ENCODE data around the gene PDXK. TPM values are rescaled to one million over a fixed set of nuclear protein-coding genes. Genes with fewer than 3 reads are reported as not detected.

PDXK gene
- polyA plus RNA-seq, 1 of the 3 experiments (the other 2 are of a cell fraction) = 85.7 TPM

DNA sequence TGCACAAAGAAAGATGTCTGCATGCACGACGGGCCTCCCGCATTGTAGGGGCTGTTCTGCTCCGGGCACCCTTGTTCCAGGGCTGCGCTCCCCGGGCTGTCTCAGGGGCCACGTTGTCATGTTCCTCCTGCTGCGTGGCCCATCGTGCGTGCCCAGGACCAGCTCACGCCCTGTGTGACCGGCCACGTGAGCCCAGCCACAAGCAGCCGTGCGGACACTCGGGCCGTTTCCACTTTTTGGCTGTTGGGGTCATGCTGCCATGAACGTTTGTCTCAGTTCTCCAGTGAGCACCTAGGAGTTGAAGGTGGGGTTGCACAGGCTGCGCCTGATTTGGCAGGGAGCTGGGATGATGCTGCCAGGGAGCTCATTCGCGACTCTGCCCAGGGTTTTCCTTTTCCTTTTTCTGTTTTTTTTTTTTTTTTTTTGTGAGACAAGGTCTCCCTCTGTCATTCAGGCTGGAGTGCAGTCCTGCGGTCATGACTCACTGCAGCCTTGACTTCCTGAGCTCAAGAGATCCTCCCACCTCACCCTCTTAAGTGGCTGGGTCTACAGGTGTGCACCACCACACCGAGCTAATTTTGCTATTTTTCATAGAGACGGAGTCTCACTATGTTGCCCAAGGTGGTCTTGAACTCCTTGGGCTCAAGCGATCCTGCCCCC, 17.4 kb downstream of the PDXK start:
- Histone ChIP-seq H4K20me1 (ENCODE audit: insufficient read depth) (peaks cover 18% of the 10 kb centered on the region; the same call in 1 of the 2 replicates), H3K79me2 (ENCODE audit: insufficient read depth) (peaks cover 39% of the 10 kb centered on the region), H3K4me3 (ENCODE audit: low read depth in 2 of 2, low read length in 1 of 2) (no peak overlapping the region), H3K36me3 (replicated peaks in 1 of 2; ENCODE audit: control insufficient read depth in 1 of 2, insufficient read depth in 2 of 2, low read length in 1 of 2) (peaks cover 8 to 9% of the 10 kb centered on the region in 2 experiments), H3K27me3 (ENCODE audit: insufficient read depth) (no peaks in the 10 kb centered on the region), H3F3A (replicated peaks; ENCODE audit: insufficient read depth) (peaks cover 9% of the 10 kb centered on the region), H3K9ac (no peak overlapping the region), H3K9me2 (no peaks in the 10 kb centered on the region), H3K9me3 (no peaks in the 10 kb centered on the region), H2AFZ (ENCODE audit: low read depth) (no peak overlapping the region), H3K27ac (ENCODE audit: low read depth in 2 of 2, low read length in 1 of 2) (no peak overlapping the region), H3K4me1 (ENCODE audit: control insufficient read depth in 1 of 2, insufficient read depth in 2 of 2, low read depth in 1 of 2, low read length in 1 of 2) (peaks cover under 1 to 11% of the 10 kb centered on the region in 2 experiments; a peak in 2 of 4 replicates), H3K4me2 (no peak overlapping the region)
- TF ChIP-seq, protein P1, sequence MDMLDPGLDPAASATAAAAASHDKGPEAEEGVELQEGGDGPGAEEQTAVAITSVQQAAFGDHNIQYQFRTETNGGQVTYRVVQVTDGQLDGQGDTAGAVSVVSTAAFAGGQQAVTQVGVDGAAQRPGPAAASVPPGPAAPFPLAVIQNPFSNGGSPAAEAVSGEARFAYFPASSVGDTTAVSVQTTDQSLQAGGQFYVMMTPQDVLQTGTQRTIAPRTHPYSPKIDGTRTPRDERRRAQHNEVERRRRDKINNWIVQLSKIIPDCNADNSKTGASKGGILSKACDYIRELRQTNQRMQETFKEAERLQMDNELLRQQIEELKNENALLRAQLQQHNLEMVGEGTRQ (IDR thresholded peaks at IDR 0.05; ENCODE audit: borderline replicate concordance, low read depth, low read length) = no peak
- TF ChIP-seq GATA2 (CRISPR knock-in tag; IDR thresholded peaks at IDR 0.05) = no peak
- TF ChIP-seq TEAD4 (IDR thresholded peaks at IDR 0.05; ENCODE audit: borderline replicate concordance, insufficient read depth) = no peak
- TF ChIP-seq, protein P2, sequence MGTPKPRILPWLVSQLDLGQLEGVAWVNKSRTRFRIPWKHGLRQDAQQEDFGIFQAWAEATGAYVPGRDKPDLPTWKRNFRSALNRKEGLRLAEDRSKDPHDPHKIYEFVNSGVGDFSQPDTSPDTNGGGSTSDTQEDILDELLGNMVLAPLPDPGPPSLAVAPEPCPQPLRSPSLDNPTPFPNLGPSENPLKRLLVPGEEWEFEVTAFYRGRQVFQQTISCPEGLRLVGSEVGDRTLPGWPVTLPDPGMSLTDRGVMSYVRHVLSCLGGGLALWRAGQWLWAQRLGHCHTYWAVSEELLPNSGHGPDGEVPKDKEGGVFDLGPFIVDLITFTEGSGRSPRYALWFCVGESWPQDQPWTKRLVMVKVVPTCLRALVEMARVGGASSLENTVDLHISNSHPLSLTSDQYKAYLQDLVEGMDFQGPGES (IDR thresholded peaks at IDR 0.05; ENCODE audit: low read depth, low read length) = no peak
- no peak for TF ChIP-seq EP300 (IDR thresholded peaks at IDR 0.05; ENCODE audit: borderline replicate concordance in 1 of 2, low read depth in 1 of 2, low read length in 1 of 2)
- no peak for TF ChIP-seq NFIC (IDR thresholded peaks at IDR 0.05; ENCODE audit: borderline replicate concordance)
- TF ChIP-seq SMC3 (IDR thresholded peaks at IDR 0.05; ENCODE audit: low read depth, low read length) = no peak
- TF ChIP-seq CHD2 (IDR thresholded peaks at IDR 0.05; ENCODE audit: low read length, partially characterized antibody) = no peak
- TF ChIP-seq SIN3A (IDR thresholded peaks at IDR 0.05; ENCODE audit: borderline replicate concordance, low read depth, low read length) = no peak
- TF ChIP-seq, protein P3, sequence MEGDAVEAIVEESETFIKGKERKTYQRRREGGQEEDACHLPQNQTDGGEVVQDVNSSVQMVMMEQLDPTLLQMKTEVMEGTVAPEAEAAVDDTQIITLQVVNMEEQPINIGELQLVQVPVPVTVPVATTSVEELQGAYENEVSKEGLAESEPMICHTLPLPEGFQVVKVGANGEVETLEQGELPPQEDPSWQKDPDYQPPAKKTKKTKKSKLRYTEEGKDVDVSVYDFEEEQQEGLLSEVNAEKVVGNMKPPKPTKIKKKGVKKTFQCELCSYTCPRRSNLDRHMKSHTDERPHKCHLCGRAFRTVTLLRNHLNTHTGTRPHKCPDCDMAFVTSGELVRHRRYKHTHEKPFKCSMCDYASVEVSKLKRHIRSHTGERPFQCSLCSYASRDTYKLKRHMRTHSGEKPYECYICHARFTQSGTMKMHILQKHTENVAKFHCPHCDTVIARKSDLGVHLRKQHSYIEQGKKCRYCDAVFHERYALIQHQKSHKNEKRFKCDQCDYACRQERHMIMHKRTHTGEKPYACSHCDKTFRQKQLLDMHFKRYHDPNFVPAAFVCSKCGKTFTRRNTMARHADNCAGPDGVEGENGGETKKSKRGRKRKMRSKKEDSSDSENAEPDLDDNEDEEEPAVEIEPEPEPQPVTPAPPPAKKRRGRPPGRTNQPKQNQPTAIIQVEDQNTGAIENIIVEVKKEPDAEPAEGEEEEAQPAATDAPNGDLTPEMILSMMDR (IDR thresholded peaks at IDR 0.05) = no peak
- no peak for TF ChIP-seq FOXM1 (IDR thresholded peaks at IDR 0.05; ENCODE audit: low read depth)
- TF ChIP-seq TCF12 (IDR thresholded peaks at IDR 0.05) = no peak
- TF ChIP-seq GABPA (IDR thresholded peaks at IDR 0.05; ENCODE audit: low read depth) = no peak
- TF ChIP-seq EZH2phosphoT487 (IDR thresholded peaks at IDR 0.05; ENCODE audit: borderline replicate concordance, low read depth) = no peak
- TF ChIP-seq, protein P4, sequence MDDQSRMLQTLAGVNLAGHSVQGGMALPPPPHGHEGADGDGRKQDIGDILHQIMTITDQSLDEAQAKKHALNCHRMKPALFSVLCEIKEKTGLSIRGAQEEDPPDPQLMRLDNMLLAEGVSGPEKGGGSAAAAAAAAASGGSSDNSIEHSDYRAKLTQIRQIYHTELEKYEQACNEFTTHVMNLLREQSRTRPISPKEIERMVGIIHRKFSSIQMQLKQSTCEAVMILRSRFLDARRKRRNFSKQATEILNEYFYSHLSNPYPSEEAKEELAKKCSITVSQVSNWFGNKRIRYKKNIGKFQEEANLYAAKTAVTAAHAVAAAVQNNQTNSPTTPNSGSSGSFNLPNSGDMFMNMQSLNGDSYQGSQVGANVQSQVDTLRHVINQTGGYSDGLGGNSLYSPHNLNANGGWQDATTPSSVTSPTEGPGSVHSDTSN (IDR thresholded peaks at IDR 0.05) = no peak
- no peak for TF ChIP-seq RAD21 (IDR thresholded peaks at IDR 0.05; ENCODE audit: low read length)
- TF ChIP-seq RCOR1 (IDR thresholded peaks at IDR 0.05; ENCODE audit: low read length) = no peak
- WGBS (ENCODE audit: low lambda C conversion rate) = 94% methylated on average over 25 of the region's 25 CpGs
- POLR2A ChIA-PET = no interaction called here
- DNase-seq = no peak
- CTCF ChIA-PET = interaction anchor here (1.2 to 1.4 kb wide), 2 partner anchors 8 to 10 kb away, joined by 3 read pairs; no protein-coding TSS in a partner anchor

All from SK-N-SH (cell line).